SK-N-SH (cell line): ENCODE measurements around the gene YKT6.

Experiments used
- CTCF ChIP-seq: fragments of 200-600 bp; sonication (generic); IDR thresholded peaks from 2 replicates; pipeline ENCODE4 v1.6.1; 2017; ENCODE audit warnings: antibody characterized with exemption, mild to moderate bottlenecking, moderate library complexity
- MAX ChIP-seq: IDR thresholded peaks from 2 replicates; pipeline ENCODE4 v1.4.0; 2012; ENCODE audit warnings: low read depth
- POLR2AphosphoS5 ChIP-seq: IDR thresholded peaks from 2 replicates; pipeline ENCODE4 v1.6.1; 2012; ENCODE audit warnings: low read depth, low read length
- RAD21 ChIP-seq: IDR thresholded peaks from 2 replicates; pipeline ENCODE4 v1.6.1; 2012; ENCODE audit warnings: mild to moderate bottlenecking, low read length
- RCOR1 ChIP-seq: fragments of 150-350 bp; IDR thresholded peaks from 2 replicates; pipeline ENCODE4 v1.6.1; 2017; ENCODE audit warnings: antibody characterized with exemption, low read length

- no peak for TF ChIP-seq MAX
- TF ChIP-seq CTCF, result no peak
- TF ChIP-seq POLR2AphosphoS5, result peak; percentile 1; the same call in 1 of the 2 replicates
- TF ChIP-seq RAD21, result no peak
- TF ChIP-seq RCOR1, result no peak
Observed at GRCh38 chr7:44213877-44214388, 13.2 kb downstream of the YKT6 start.
